HUDEP-2 (cell line): Measurements from ENCODE around the gene MEI1.
"Not testable (repeated sequence)": the region's sequence is repeated elsewhere in the genome, so short reads cannot be mapped to it uniquely, and the experiment has no call there.

Experiments
- DNase-seq, 76 experiments: peaks; one replicate each; lab custom pipeline; 2025; ENCODE audit not compliant: unreplicated experiment in 76 of 76; lab: John Stamatoyannopoulos, UW

Gene MEI1

GRCh38 chr22:41833369-41834004 lies 134.2 kb downstream of the MEI1 start:
- DNase-seq: peak in 22 of 76 experiments; percentile 11 to 54 (median 26)

- peak in 4 of 76 experiments; percentile 9 to 36 (median 30) for DNase-seq
Measured at GRCh38 chr22:41834005-41834944, 135.0 kb downstream of the MEI1 start.

- not testable (repeated sequence) for DNase-seq
Measured at GRCh38 chr22:41835462-41835861, 136.2 kb downstream of the MEI1 start.

- DNase-seq: no peak
Measured at GRCh38 chr22:41836551-41836950, 137.2 kb downstream of the MEI1 start.

- DNase-seq: no peak
Measured at GRCh38 chr22:41838842-41839618, 139.7 kb downstream of the MEI1 start.

- DNase-seq: no peak
Measured at GRCh38 chr22:41840216-41840615, 140.9 kb downstream of the MEI1 start.

- DNase-seq: no peak
Measured at GRCh38 chr22:41841085-41841712, 141.9 kb downstream of the MEI1 start.

GRCh38 chr22:41842996-41843970 lies 144.0 kb downstream of the MEI1 start:
- DNase-seq: no peak

- DNase-seq: no peak
Measured at GRCh38 chr22:41844036-41844435, 144.7 kb downstream of the MEI1 start.

GRCh38 chr22:41844513-41844912 lies 145.2 kb downstream of the MEI1 start:
- DNase-seq: peak in 1 of 76 experiments; percentile 13

GRCh38 chr22:41845380-41846267 lies 146.3 kb downstream of the MEI1 start:
- DNase-seq: peak in 75 of 76 experiments; percentile 33 to 96 (median 75)

GRCh38 chr22:41846268-41846987 lies 147.1 kb downstream of the MEI1 start:
- DNase-seq: peak in 3 of 76 experiments; percentile 41 to 53 (median 50)

- DNase-seq: no peak
Measured at GRCh38 chr22:41847300-41847699, 148.0 kb downstream of the MEI1 start.

GRCh38 chr22:41848468-41848867 lies 149.2 kb downstream of the MEI1 start:
- DNase-seq: peak in 70 of 76 experiments; percentile 18 to 82 (median 62)
